Activated naive CD4-positive, alpha-beta T cell treated with anti-CD3 and anti-CD28 coated beads for 36 hours (primary cell): ENCODE results near the gene CCND1. TPM values are rescaled to one million over a fixed set of nuclear protein-coding genes. Genes with fewer than 3 reads are reported as not detected.
A peak's percentile ranks its signal among the peaks of the same experiment; 100 is the strongest.

Experiments used
- CTCF ChIA-PET: fragments of 350-600 bp; sonication (Branson Sonifier 250); formaldehyde crosslinking; loops from one replicate; lab custom pipeline; 2021; ENCODE audit warnings: antibody characterized with exemption; lab: Charles Lee
- DNase-seq: peaks from one replicate; pipeline ENCODE4 v3.0.0-alpha.2; 2020
- H3K27ac Mint-ChIP-seq: one replicate; pipeline ENCODE4 v1.8.0; 2021; ENCODE audit warnings: mild to moderate bottlenecking, mixed read lengths
- H3K27me3 Mint-ChIP-seq: one replicate; pipeline ENCODE4 v1.8.0; 2021; ENCODE audit warnings: low read depth, mixed read lengths
- H3K36me3 Mint-ChIP-seq: one replicate; pipeline ENCODE4 v1.8.0; 2021; ENCODE audit warnings: low read depth, mixed read lengths
- H3K4me1 Mint-ChIP-seq: one replicate; pipeline ENCODE4 v1.8.0; 2021; ENCODE audit warnings: low read depth, mixed read lengths
- H3K4me3 Mint-ChIP-seq: one replicate; pipeline ENCODE4 v1.8.0; 2021; ENCODE audit warnings: mild to moderate bottlenecking, moderate library complexity, mixed read lengths
- H3K9me3 Mint-ChIP-seq: one replicate; pipeline ENCODE4 v1.8.0; 2021; ENCODE audit warnings: mixed read lengths
- intact Hi-C: fragments of 100-400 bp; cut with micrococcal nuclease; formaldehyde crosslinking; loops from one replicate; pipeline ENCODE4 v1.15.1; 2023
- total RNA-seq, 2 experiments: library from RNA; stranded (reverse); gene quantifications; one replicate each; pipeline ENCODE4 v1.2.3, GENCODE V29; 2021

CCND1 gene
- total RNA-seq = under 1 TPM; 0.22 to 0.74 TPM

GRCh38 chr11:69640995-69641581 lies at the start of gene CCND1:
Gene CCND1, plus strand, starts transcription at chr11:69641156. Its CDS starts 158 bp downstream, at chr11:69641314.
- Mint-ChIP-seq H3K36me3 (no peaks in the 10 kb centered on the region), H3K9me3 (no peaks in the 10 kb centered on the region), H3K27me3 (peaks cover 32% of the 10 kb centered on the region), H3K4me1 (peaks cover 36% of the 10 kb centered on the region), H3K4me3 (peak within 1 kb of the TSS; percentile 66), H3K27ac (no peak within 1 kb of the TSS)
- CTCF ChIA-PET = no interaction called here
- intact Hi-C loops = no loop called here
- DNase-seq = peak; percentile 40

GRCh38 chr11:69592986-69593650 lies 47.8 kb upstream of the CCND1 start:
- Mint-ChIP-seq H3K27ac (no peak overlapping the region), H3K36me3 (no peaks in the 10 kb centered on the region), H3K4me1 (no peaks in the 10 kb centered on the region), H3K4me3 (no peak overlapping the region), H3K27me3 (no peaks in the 10 kb centered on the region), H3K9me3 (no peaks in the 10 kb centered on the region)
- CTCF ChIA-PET = no interaction called here
- intact Hi-C loops = no loop called here
- no peak for DNase-seq

- no peaks in the 10 kb centered on the region for H3K9me3 Mint-ChIP-seq
- DNase-seq = no peak
- no peaks in the 10 kb centered on the region for H3K4me1 Mint-ChIP-seq
- no peak overlapping the region for H3K4me3 Mint-ChIP-seq
- H3K27me3 Mint-ChIP-seq = no peaks in the 10 kb centered on the region
- intact Hi-C loops = no loop called here
- H3K36me3 Mint-ChIP-seq = no peaks in the 10 kb centered on the region
- CTCF ChIA-PET = no interaction called here
- no peak overlapping the region for H3K27ac Mint-ChIP-seq
These were observed 47.1 kb upstream of the CCND1 start for GRCh38 chr11:69593851-69594250.

- Mint-ChIP-seq H3K27ac (no peak overlapping the region), H3K9me3 (no peaks in the 10 kb centered on the region), H3K4me1 (no peaks in the 10 kb centered on the region), H3K27me3 (no peaks in the 10 kb centered on the region), H3K4me3 (no peak overlapping the region), H3K36me3 (no peaks in the 10 kb centered on the region)
- CTCF ChIA-PET = no interaction called here
- DNase-seq = no peak
- intact Hi-C loops = no loop called here
These were observed 46.5 kb upstream of the CCND1 start for GRCh38 chr11:69594481-69594880.

- Mint-ChIP-seq H3K27me3 (no peaks in the 10 kb centered on the region), H3K4me1 (no peaks in the 10 kb centered on the region), H3K36me3 (no peaks in the 10 kb centered on the region), H3K9me3 (no peaks in the 10 kb centered on the region), H3K4me3 (no peak overlapping the region), H3K27ac (no peak overlapping the region)
- CTCF ChIA-PET = no interaction called here
- DNase-seq = no peak
- intact Hi-C loops = no loop called here
These were observed 44.9 kb upstream of the CCND1 start for GRCh38 chr11:69595805-69596665.

GRCh38 chr11:69598147-69598546 lies 42.8 kb upstream of the CCND1 start:
- Mint-ChIP-seq H3K4me1 (no peaks in the 10 kb centered on the region), H3K4me3 (no peak overlapping the region), H3K9me3 (no peaks in the 10 kb centered on the region), H3K27ac (no peak overlapping the region), H3K36me3 (no peaks in the 10 kb centered on the region), H3K27me3 (no peaks in the 10 kb centered on the region)
- CTCF ChIA-PET = interaction anchor here (2.3 kb wide), 1 partner anchor 19 kb away, joined by 4 read pairs; no protein-coding TSS in a partner anchor
- intact Hi-C loops = no loop called here
- peak; percentile 10 for DNase-seq

- Mint-ChIP-seq H3K27ac (no peak overlapping the region), H3K27me3 (no peaks in the 10 kb centered on the region), H3K4me1 (no peaks in the 10 kb centered on the region), H3K9me3 (no peaks in the 10 kb centered on the region), H3K36me3 (no peaks in the 10 kb centered on the region), H3K4me3 (no peak overlapping the region)
- CTCF ChIA-PET = interaction anchor here (2.3 kb wide), 1 partner anchor 20 kb away, joined by 4 read pairs; no protein-coding TSS in a partner anchor
- intact Hi-C loops = no loop called here
- DNase-seq = no peak
These were observed 41.5 kb upstream of the CCND1 start for GRCh38 chr11:69599502-69599901.

- CTCF ChIA-PET = interaction anchor here (0.7 to 2.3 kb wide), 2 partner anchors 20 to 501 kb away, joined by 3 to 4 read pairs; no protein-coding TSS in a partner anchor
- no peak for DNase-seq
- H3K4me3 Mint-ChIP-seq = no peak overlapping the region
- intact Hi-C loops = no loop called here
- no peaks in the 10 kb centered on the region for H3K36me3 Mint-ChIP-seq
- H3K4me1 Mint-ChIP-seq = no peaks in the 10 kb centered on the region
- no peak overlapping the region for H3K27ac Mint-ChIP-seq
- no peaks in the 10 kb centered on the region for H3K9me3 Mint-ChIP-seq
- H3K27me3 Mint-ChIP-seq = no peaks in the 10 kb centered on the region
These were observed 41.0 kb upstream of the CCND1 start for GRCh38 chr11:69600001-69600400.

GRCh38 chr11:69601011-69601975 lies 39.7 kb upstream of the CCND1 start:
- intact Hi-C loops = no loop called here
- Mint-ChIP-seq H3K9me3 (no peaks in the 10 kb centered on the region), H3K4me1 (no peaks in the 10 kb centered on the region), H3K36me3 (no peaks in the 10 kb centered on the region), H3K27ac (no peak overlapping the region), H3K4me3 (no peak overlapping the region), H3K27me3 (no peaks in the 10 kb centered on the region)
- DNase-seq = no peak
- CTCF ChIA-PET = no interaction called here

GRCh38 chr11:69603111-69603836 lies 37.7 kb upstream of the CCND1 start:
- CTCF ChIA-PET = no interaction called here
- intact Hi-C loops = no loop called here
- Mint-ChIP-seq H3K27me3 (peaks cover 3% of the 10 kb centered on the region), H3K4me3 (no peak overlapping the region), H3K36me3 (no peaks in the 10 kb centered on the region), H3K9me3 (peaks cover 2% of the 10 kb centered on the region), H3K27ac (no peak overlapping the region), H3K4me1 (no peaks in the 10 kb centered on the region)
- no peak for DNase-seq

- CTCF ChIA-PET = no interaction called here
- no peak for DNase-seq
- peaks cover 5% of the 10 kb centered on the region for H3K27me3 Mint-ChIP-seq
- no peaks in the 10 kb centered on the region for H3K36me3 Mint-ChIP-seq
- no peaks in the 10 kb centered on the region for H3K4me1 Mint-ChIP-seq
- intact Hi-C loops = no loop called here
- H3K9me3 Mint-ChIP-seq = peaks cover 8% of the 10 kb centered on the region
- H3K4me3 Mint-ChIP-seq = no peak overlapping the region
- no peak overlapping the region for H3K27ac Mint-ChIP-seq
These were observed 36.9 kb upstream of the CCND1 start for GRCh38 chr11:69604055-69604454.
